ENCODE results near the gene LRIG2. TPM values are rescaled to one million over a fixed set of nuclear protein-coding genes. Genes with fewer than 3 reads are reported as not detected.

LRIG2 gene
- total RNA-seq, 1 experiment from 2014 or later: 13.5 TPM

- no peak for TF ChIP-seq YY1 (IDR thresholded peaks at IDR 0.05; ENCODE audit: extremely low read depth, insufficient replicate concordance, low read depth, low read length)
- TF ChIP-seq SRF (IDR thresholded peaks at IDR 0.05; ENCODE audit: low read depth): no peak
- TF ChIP-seq, protein P1, sequence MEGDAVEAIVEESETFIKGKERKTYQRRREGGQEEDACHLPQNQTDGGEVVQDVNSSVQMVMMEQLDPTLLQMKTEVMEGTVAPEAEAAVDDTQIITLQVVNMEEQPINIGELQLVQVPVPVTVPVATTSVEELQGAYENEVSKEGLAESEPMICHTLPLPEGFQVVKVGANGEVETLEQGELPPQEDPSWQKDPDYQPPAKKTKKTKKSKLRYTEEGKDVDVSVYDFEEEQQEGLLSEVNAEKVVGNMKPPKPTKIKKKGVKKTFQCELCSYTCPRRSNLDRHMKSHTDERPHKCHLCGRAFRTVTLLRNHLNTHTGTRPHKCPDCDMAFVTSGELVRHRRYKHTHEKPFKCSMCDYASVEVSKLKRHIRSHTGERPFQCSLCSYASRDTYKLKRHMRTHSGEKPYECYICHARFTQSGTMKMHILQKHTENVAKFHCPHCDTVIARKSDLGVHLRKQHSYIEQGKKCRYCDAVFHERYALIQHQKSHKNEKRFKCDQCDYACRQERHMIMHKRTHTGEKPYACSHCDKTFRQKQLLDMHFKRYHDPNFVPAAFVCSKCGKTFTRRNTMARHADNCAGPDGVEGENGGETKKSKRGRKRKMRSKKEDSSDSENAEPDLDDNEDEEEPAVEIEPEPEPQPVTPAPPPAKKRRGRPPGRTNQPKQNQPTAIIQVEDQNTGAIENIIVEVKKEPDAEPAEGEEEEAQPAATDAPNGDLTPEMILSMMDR (IDR thresholded peaks at IDR 0.05 in 2 of 3, conservative IDR thresholded peaks at IDR 0.05 in 1 of 3; ENCODE audit: borderline replicate concordance in 1 of 3, insufficient read depth in 1 of 3, low read depth in 2 of 3, low read length in 2 of 3): no peak
- TF ChIP-seq CEBPB (IDR thresholded peaks at IDR 0.05; ENCODE audit: low read depth): no peak
- TF ChIP-seq ZNF274 (IDR thresholded peaks at IDR 0.05; ENCODE audit: low read depth, low read length): no peak
- TF ChIP-seq REST (IDR thresholded peaks at IDR 0.05; ENCODE audit: low read depth): no peak
- no peak for TF ChIP-seq MAX (IDR thresholded peaks at IDR 0.05)
- TF ChIP-seq ZBTB33 (IDR thresholded peaks at IDR 0.05; ENCODE audit: extremely low read depth, insufficient replicate concordance, low read length): no peak
- TF ChIP-seq EGR1 (IDR thresholded peaks at IDR 0.05; ENCODE audit: low read depth): no peak
- TF ChIP-seq SP1 (IDR thresholded peaks at IDR 0.05; ENCODE audit: low read depth): no peak
- TF ChIP-seq ATF3 (IDR thresholded peaks at IDR 0.05): no peak
- no peak for TF ChIP-seq POLR2AphosphoS5 (IDR thresholded peaks at IDR 0.05; ENCODE audit: low read depth, low read length)
- TF ChIP-seq EZH2 (IDR thresholded peaks at IDR 0.05): no peak
- TF ChIP-seq EZH2phosphoT487 (IDR thresholded peaks at IDR 0.05; ENCODE audit: borderline replicate concordance): no peak
- TF ChIP-seq ELF1 (IDR thresholded peaks at IDR 0.05; ENCODE audit: borderline replicate concordance, low read depth): no peak
- TF ChIP-seq JUND (IDR thresholded peaks at IDR 0.05): no peak
- no peak overlapping the region for H3K9ac ChIP-seq (ENCODE audit: low read length)
- no peak overlapping the region for H2AFZ ChIP-seq (ENCODE audit: low read depth, low read length, poor library complexity, severe bottlenecking)
- no peaks in the 10 kb centered on the region for H3K9me3 ChIP-seq (ENCODE audit: control insufficient read depth in 1 of 2, insufficient read depth in 1 of 2, low read depth in 1 of 2, low read length in 2 of 2)
- no peak for DNase-seq (ENCODE audit: low read depth, low spot score)
- ChIA-PET CTCF (interaction anchor here (2.3 kb wide), 1 partner anchor 535 kb away, joined by 7 read pairs; no protein-coding TSS in a partner anchor), RAD21 (ENCODE audit: low non-redundant PET in 1 of 2, low total read pairs in 2 of 2, uncharacterized antibody in 2 of 2, unreplicated experiment in 2 of 2) (no interaction called here), POLR2A (no interaction called here)
- H3K27me3 ChIP-seq (ENCODE audit: insufficient read depth, low read length): no peaks in the 10 kb centered on the region
- H4K20me1 ChIP-seq (ENCODE audit: insufficient read depth): no peaks in the 10 kb centered on the region
- no peaks in the 10 kb centered on the region for H3K36me3 ChIP-seq (ENCODE audit: control insufficient read depth in 1 of 2, insufficient read depth in 2 of 2, low read length in 2 of 2)
- H3K4me3 ChIP-seq (replicated peaks in 1 of 2; ENCODE audit: low read depth in 1 of 2, low read length in 2 of 2): no peak overlapping the region
- BruUV-seq (replicated peaks): no TSS peak
- H3K27ac ChIP-seq (ENCODE audit: low read depth, low read length): no peak overlapping the region
- H3K4me2 ChIP-seq (ENCODE audit: low read length): no peak overlapping the region
- no peaks in the 10 kb centered on the region for H3K79me2 ChIP-seq (ENCODE audit: insufficient read depth, low read length)
- intact Hi-C loops (cut with micrococcal nuclease): no loop called here
- peaks cover 0 to 14% of the 10 kb centered on the region in 2 experiments; a peak in 2 of 4 replicates for H3K4me1 ChIP-seq (ENCODE audit: control insufficient read depth in 1 of 2, insufficient read depth in 2 of 2, low read length in 2 of 2)
- no peaks in the 10 kb centered on the region for H3K9me2 ChIP-seq (ENCODE audit: insufficient read depth)
- ATAC-seq: no peak
These were observed 69.8 kb downstream of the LRIG2 start for GRCh38 chr1:113142791-113143190.
